Stimulated activated naive CD4-positive, alpha-beta T cell (primary cell): ENCODE results near the gene AQP12B.
"Not testable (repeated sequence)": the region's sequence is repeated elsewhere in the genome, so short reads cannot be mapped to it uniquely, and the experiment has no call there.

ENCODE experiments used
- DNase-seq, 6 experiments: peaks; one replicate each; lab custom pipeline; 2025; lab: John Stamatoyannopoulos, UW

Gene AQP12B

GRCh38 chr2:240682431-240683224 lies at the start of gene AQP12B:
TSS of gene AQP12B (minus strand) at chr2:240682885. CDS start at chr2:240682837, 48 bp downstream.
- not testable (repeated sequence) for DNase-seq

- no peak for DNase-seq
Observed at GRCh38 chr2:240732184-240732583, 49.5 kb upstream of the AQP12B start.

GRCh38 chr2:240731178-240731545 lies 48.5 kb upstream of the AQP12B start:
- no peak for DNase-seq

- no peak for DNase-seq
Observed at GRCh38 chr2:240730501-240731177, 48.0 kb upstream of the AQP12B start.

- DNase-seq = no peak
Observed at GRCh38 chr2:240728827-240729226, 46.1 kb upstream of the AQP12B start.

GRCh38 chr2:240728361-240728760 lies 45.7 kb upstream of the AQP12B start:
- DNase-seq = no peak

- no peak for DNase-seq
Observed at GRCh38 chr2:240727913-240728312, 45.2 kb upstream of the AQP12B start.

- DNase-seq = no peak
Observed at GRCh38 chr2:240727439-240727838, 44.8 kb upstream of the AQP12B start.

- DNase-seq = no peak
Observed at GRCh38 chr2:240726876-240727275, 44.2 kb upstream of the AQP12B start.

GRCh38 chr2:240725671-240726070 lies 43.0 kb upstream of the AQP12B start:
- DNase-seq = no peak

GRCh38 chr2:240725266-240725665 lies 42.6 kb upstream of the AQP12B start:
- DNase-seq = no peak

GRCh38 chr2:240724431-240724830 lies 41.7 kb upstream of the AQP12B start:
- no peak for DNase-seq

- DNase-seq = no peak
Observed at GRCh38 chr2:240723851-240724250, 41.2 kb upstream of the AQP12B start.

- DNase-seq = no peak
Observed at GRCh38 chr2:240722796-240723735, 40.4 kb upstream of the AQP12B start.

GRCh38 chr2:240722376-240722775 lies 39.7 kb upstream of the AQP12B start:
- DNase-seq = no peak

GRCh38 chr2:240721596-240722180 lies 39.0 kb upstream of the AQP12B start:
- no peak for DNase-seq

GRCh38 chr2:240720686-240721595 lies 38.3 kb upstream of the AQP12B start:
- no peak for DNase-seq

GRCh38 chr2:240719676-240720545 lies 37.2 kb upstream of the AQP12B start:
- DNase-seq = no peak

- DNase-seq = no peak
Observed at GRCh38 chr2:240718896-240719490, 36.3 kb upstream of the AQP12B start.
